Retina (tissue), 1 donor: ENCODE results near the gene ANP32D.
"Not testable (repeated sequence)": the region's sequence is repeated elsewhere in the genome, so short reads cannot be mapped to it uniquely, and the experiment has no call there.

ENCODE experiments used
- DNase-seq: peaks from one replicate; pipeline ENCODE4 v3.0.0-alpha.2; 2016

The ANP32D gene

GRCh38 chr12:48508987-48509386 lies 36.6 kb downstream of the ANP32D start:
- no peak for DNase-seq

- no peak for DNase-seq
Measured at GRCh38 chr12:48510111-48510510, 37.8 kb downstream of the ANP32D start.

- no peak for DNase-seq
Measured at GRCh38 chr12:48512855-48513254, 40.5 kb downstream of the ANP32D start.

GRCh38 chr12:48514728-48515127 lies 42.4 kb downstream of the ANP32D start:
- DNase-seq, result no peak

GRCh38 chr12:48520381-48520780 lies 48.0 kb downstream of the ANP32D start:
- DNase-seq, result not testable (repeated sequence)
